NK-92 treated with Interleukin-12 subunit alpha and Interleukin-12 subunit beta, amount 100 ng/mL, for 24 hours (cell line): ENCODE data around the gene CPT1C.

ENCODE experiments used
- DNase-seq: peaks from one replicate; lab custom pipeline; 2025; lab: John Stamatoyannopoulos, UW

Gene CPT1C

DNA sequence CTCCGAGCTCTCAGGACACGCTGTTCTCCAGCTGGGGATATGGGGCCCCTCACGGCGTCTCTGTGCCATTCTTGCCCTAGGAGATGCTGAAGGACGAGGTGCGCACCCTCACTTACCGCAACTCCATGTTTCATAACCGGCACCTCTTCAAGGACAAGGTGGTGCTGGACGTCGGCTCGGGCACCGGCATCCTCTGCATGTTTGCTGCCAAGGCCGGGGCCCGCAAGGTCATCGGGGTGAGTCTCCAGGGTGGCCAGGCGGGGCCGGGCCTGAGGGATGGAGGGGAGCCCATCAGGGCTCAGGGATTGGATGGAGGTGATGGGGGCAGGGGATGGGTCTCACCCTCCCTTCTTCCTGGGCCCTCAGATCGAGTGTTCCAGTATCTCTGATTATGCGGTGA, 9.1 kb upstream of the CPT1C start:
- DNase-seq = no peak

GRCh38 chr19:49682274-49682673, 8.6 kb upstream of the CPT1C start:
- no peak for DNase-seq

- no peak for DNase-seq
These were observed 7.1 kb upstream of the CPT1C start for GRCh38 chr19:49683814-49684250.

GRCh38 chr19:49684251-49684982, 6.5 kb upstream of the CPT1C start:
- no peak for DNase-seq

DNA sequence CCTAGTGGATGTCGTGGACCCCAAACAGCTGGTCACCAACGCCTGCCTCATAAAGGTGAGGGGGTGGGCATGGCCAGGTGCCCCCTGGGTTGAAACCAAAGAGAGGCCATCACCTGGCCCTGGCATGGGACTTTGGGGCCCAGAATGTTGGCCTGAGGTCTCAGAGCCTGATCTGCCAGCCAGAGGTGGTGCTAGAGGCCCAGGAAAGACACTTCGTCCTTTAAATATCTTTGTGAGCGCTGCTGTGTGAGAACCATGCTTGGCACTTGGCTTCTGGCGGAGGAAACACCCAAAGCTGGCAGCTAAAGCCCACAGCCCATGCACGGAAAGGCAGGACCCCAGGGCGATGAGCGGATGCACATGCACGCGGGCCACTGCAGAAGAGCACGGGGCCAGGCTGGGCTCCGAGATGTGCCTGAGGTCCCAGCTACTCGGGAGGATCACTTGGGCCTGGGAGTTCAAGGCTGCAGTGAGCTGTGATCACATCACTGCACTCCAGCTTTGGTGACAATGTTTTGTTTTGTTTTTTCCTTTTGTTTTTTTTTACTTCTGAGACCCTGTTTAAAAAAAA, 5.8 kb upstream of the CPT1C start:
- no peak for DNase-seq

DNA sequence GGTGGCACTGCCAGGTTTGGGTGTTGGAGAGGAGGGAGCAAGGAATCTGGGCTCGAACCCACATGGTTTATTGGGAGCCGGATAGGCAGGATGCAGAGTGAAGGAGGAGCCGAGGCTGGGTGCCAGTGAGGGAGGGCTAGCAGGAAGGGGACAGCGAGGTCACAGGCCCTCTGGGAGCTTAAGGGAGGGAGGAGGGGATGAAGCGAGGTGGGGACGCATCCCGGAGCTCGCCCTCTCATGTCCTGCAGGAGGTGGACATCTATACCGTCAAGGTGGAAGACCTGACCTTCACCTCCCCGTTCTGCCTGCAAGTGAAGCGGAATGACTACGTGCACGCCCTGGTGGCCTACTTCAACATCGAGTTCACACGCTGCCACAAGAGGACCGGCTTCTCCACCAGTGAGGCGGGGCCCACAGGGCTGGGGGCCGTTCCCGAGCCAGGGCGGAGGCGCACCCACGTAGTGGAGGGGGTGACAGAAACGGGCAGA, 5.0 kb upstream of the CPT1C start:
- no peak for DNase-seq

- no peak for DNase-seq
These were observed 4.3 kb upstream of the CPT1C start for GRCh38 chr19:49686503-49687088.

DNA sequence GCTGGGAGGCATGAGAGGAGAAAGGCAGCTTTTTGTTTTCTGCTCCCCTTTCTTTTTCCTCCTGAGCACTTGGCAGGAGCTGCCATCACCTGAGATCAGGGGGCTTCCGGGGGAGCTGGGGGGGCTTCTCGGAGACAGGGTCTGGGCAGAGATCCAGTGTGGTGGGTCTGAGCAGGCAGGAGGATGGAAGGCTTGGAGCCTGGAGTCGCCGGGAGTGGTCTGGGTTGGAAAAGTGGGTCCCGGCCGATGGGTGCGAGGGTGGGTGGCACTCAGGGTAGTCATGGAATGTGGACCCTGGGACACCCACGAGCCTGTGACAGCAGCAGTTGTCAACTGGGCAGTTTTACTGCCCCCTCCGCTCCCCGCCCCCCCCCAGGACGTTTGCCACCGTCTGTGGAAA, 3.8 kb upstream of the CPT1C start:
- no peak for DNase-seq

GRCh38 chr19:49687566-49688316, 3.2 kb upstream of the CPT1C start:
- DNase-seq = no peak

- DNase-seq = no peak
These were observed 2.3 kb upstream of the CPT1C start for GRCh38 chr19:49688531-49689132.

GRCh38 chr19:49689133-49690078, 1.5 kb upstream of the CPT1C start, which contains the start of gene ADM5:
Gene ADM5 (plus strand): TSS chr19:49689594. CDS start chr19:49689838, 244 bp downstream.
- DNase-seq = no peak

DNA sequence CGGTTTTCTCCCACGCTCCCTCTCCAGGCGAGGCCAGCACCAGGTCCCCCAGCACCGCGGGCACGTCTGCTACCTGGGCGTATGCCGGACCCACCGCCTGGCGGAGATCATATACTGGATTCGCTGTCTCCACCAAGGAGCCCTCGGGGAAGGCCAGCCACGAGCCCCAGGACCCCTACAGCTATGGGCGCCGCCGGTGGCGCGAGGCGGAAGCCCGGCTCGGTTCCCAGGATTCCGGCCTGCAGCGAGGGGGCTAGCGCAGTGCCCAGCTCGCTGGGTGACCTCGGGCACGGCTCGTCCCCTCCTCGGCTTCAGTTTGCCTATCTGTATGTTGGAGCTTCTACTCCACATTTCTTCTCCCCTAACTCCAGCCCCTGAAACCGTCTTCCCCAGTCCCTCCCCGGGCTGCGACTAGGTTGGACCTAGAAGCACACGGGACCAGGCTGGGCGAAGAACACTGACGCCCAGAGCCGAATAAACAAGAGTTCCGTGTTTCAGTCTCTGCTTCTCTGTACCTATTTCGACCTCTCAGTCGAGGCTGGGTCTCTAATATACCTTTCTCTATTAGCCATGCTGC, 749 bp upstream of the CPT1C start:
- DNase-seq = no peak

- DNase-seq = no peak
These were observed 579 bp downstream of the CPT1C start for GRCh38 chr19:49691243-49692146.

DNA sequence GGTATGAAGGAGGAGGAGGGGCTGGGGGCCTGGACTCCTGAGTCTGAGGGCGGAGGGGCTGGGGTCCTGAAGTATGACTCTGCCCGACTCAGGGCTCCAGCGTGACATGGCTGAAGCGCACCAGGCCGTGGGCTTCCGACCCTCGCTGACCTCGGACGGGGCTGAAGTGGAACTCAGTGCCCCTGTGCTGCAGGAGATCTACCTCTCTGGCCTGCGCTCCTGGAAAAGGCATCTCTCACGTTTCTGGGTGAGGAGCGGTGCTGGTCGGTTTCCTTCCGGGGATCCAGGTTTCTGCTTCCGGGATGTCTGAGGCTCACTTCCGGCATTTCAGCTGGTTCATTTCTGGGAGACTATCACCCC, 1.2 kb downstream of the CPT1C start:
- no peak for DNase-seq

GRCh38 chr19:49696115-49696514, 5.2 kb downstream of the CPT1C start:
- no peak for DNase-seq

DNA sequence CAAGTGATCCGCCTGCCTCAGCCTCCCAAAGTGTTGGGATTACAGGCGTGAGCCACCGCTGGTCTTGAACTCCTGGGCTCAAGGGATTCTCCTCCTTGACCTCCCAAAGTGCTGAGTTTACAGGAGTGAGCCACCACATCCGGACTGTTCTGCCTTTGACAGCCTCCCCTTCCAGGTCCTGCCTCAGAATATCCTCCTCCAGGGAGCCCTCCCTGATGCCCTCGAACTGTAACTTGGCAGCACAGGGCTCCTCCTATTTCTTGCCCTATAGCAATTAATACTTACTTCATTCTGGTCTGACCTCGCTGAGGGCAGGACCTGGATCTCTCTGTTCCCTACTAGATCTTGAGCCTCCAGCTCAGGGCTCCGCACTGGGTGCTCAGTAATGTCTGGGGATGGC, 5.9 kb downstream of the CPT1C start:
- no peak for DNase-seq

- no peak for DNase-seq
These were observed 8.4 kb downstream of the CPT1C start for GRCh38 chr19:49699364-49699763.

GRCh38 chr19:49700563-49700962, 9.6 kb downstream of the CPT1C start:
- DNase-seq = no peak

- no peak for DNase-seq
These were observed 10.4 kb downstream of the CPT1C start for GRCh38 chr19:49701271-49701786.
